LoVo (cell line): Measurements from ENCODE around the gene C2CD5.
"Not testable (repeated sequence)": the region's sequence is repeated elsewhere in the genome, so short reads cannot be mapped to it uniquely, and the experiment has no call there.

Experiments
- DNase-seq: peaks from one replicate; pipeline ENCODE4 v3.0.0-alpha.2; 2016; ENCODE audit warnings: low spot score

C2CD5 gene

DNA sequence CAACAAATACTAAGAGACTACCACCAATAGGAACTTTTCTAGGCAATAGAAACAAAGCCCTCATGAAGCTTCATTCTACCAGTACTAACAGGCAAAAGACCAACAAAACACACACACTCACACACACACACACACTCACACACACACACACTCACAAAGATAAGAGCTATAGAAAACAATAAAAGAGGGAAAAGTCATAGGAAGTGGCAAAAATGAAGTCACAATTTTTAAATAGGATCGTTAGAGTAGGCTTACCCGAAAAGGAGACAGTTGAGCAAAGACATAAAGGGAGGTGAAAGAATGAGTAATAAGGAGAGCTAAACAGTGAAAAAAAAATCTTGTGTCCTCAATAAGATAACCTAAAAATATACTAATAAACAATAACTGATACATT lies 66.5 kb downstream of the C2CD5 start:
- DNase-seq, result no peak

DNA sequence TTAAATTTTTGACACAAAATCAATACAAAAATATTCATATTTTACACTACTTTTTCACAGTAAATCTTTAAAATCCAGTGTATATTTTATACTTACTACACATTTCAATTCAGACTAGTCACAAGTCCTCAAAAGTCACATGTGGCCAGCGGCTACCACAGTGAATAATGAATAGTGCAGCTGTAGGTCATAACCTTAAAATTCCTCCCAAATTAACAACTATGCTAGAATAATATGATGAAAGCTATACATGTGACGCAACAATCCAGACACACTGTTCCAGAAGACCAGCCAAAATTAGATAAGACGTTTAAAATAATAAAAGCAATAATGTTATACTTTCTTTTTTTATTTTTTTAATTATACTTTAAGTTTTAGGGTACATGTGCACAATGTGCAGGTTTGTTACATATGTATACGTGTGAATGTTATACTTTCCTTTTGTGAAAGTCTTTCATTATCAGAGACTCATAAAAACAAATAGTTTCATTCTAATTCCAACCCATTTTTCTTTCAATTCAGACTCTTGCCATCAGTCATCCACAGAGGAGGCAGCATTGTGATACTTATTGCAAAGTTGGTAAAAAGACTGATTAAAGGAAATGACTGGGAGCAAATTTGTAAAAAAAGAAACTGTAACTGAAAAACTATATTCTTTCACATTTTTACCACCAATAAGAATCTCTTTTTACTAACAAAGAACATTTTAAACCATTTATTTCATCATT lies 67.0 kb downstream of the C2CD5 start:
- no peak for DNase-seq

DNA sequence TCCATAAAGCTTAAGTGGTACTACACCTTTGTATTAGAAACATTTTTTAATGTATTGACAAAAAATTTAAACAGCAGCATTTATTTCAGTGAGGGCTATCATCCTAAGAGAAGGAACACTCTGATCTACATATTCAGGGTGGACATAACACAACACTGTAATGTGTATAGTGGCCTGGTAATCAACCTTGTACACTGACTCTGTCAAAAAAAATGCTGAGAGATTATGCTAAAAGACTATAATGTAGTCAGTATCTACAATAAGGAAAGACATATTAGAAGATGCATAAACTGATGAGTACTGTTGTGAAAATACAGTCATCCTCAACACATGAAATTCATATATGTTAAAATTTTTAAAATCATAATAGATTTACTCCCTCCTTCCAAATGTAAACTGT lies 68.2 kb downstream of the C2CD5 start:
- DNase-seq, result no peak

- DNase-seq, result no peak
Measured at GRCh38 chr12:22474970-22475720, 69.2 kb downstream of the C2CD5 start.

- no peak for DNase-seq
Measured at GRCh38 chr12:22473212-22473611, 71.1 kb downstream of the C2CD5 start.

- DNase-seq, result no peak
Measured at GRCh38 chr12:22467190-22467589, 77.2 kb downstream of the C2CD5 start.

DNA sequence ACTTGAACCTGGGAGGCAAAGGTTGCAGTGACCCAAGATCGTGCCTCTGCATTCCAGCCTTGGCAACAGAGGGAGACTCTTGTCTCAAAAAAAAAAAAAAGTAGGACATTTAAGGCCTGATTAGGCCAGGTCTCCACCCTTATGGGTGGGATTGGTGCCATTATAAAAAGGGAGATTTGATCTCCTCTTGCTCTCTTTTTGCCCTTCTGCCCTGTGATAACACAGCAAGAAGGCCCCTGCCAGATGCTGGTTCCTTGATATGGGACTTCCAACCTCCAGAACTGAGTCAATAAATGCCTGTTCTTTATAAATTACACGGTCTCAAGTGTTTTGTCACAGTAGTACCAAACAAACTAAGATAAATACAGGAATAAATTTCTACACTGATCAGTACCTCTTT lies 81.0 kb downstream of the C2CD5 start:
- no peak for DNase-seq

GRCh38 chr12:22461786-22462185 lies 82.6 kb downstream of the C2CD5 start:
- no peak for DNase-seq

DNA sequence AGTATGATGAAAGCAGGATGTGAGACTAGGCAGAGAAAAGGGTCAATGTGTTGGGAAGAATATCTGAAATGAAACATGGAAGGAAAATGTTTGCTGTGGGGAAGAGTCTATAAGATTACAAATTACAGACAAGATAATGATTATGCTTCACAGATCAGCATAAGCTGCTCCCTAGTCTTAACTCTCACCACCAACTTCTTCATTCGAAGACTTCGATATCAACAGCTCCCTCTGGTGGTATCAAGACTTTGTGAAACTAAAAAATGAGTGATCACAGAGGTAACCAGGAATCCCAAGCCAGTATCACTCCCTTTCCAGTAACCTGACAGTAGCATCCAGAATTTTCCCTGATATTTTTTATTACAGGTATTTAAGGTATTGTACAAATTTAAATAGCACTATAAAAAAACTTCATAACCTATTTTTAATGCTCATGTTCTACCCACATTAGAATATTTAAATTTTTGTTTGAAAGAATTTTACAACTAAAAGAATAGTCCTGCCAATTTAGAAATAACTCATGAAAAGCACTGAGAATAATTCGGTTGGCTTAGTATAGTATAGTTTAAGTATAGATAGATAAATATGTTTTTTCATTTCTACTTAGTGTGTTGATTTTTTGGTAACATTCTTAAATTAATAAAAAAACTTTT lies 84.4 kb downstream of the C2CD5 start:
- DNase-seq, result peak; percentile 60

- no peak for DNase-seq
Measured at GRCh38 chr12:22458298-22458937, 85.9 kb downstream of the C2CD5 start.

DNA sequence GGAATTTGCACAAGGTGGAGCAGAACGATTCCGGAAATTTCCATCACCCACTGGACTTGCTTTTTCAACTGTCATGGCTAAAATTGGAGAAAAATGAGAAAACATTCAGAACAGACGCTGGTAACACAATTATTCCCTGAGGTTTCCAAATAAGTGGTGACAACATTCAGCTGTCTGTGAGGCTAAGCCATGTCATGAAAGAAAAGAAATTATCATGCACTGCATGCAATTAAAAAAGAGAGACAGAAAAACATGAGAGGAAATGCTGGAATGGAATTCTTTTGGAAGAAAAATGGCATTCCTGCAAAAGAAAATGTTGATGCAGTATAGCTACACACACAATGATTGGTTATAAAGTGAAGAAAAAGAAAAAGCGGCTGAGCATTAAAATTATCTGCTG lies 87.3 kb downstream of the C2CD5 start:
- no peak for DNase-seq

DNA sequence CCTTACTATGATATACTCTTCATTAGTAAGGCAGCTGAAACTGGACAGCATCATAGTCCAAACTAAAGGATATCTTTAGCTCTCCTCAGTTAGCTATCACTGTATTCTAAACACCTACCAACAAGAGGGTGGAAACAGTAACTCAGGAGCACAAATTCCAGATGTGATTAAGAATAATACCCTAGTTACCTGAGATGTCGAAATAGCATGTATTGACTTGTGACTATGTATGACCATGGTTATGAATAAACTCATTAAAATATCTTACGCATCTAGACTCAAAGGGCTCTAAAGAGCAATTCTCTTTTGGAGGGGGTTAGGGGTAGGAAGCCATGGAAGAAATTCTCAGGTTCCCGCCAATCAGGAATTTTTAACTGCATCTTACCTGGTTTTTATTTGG lies 90.8 kb downstream of the C2CD5 start:
- DNase-seq, result no peak

DNA sequence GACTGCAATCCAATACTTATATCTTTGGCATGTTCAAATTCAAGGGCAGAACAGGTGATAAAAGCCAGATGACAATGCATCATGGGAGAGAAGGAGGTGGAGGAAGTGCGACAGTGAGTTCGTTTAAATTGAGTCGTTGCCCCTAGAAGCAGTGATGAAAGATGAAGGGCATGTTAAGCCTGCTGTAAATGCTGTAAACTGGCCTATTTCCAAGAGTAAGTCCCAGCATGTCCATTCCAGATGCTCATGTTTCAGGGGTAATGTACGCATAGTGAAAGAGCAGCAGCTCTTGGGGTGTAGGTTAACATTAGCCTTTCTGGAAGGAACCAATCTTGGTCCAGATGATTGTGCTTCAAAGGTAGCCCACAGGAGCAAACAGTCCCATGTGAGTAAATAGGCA lies 97.1 kb downstream of the C2CD5 start:
- DNase-seq, result no peak

DNA sequence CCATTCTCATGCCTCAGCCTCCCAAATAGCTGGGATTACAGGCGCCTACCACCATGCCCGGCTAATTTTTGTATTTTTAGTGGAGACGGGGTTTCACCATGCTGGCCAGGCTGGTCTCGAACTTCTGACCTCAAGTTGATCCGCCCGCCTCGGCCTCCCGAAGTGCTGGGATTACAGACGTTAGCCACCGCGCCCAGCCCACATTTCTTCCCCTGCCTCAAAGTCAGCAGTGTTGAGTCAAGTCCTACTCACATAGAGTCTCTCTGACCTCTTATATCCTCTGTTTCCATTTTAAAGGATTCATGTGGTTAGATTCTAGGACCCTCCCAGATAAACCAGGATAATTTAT lies 100.1 kb downstream of the C2CD5 start:
- not testable (repeated sequence) for DNase-seq

DNA sequence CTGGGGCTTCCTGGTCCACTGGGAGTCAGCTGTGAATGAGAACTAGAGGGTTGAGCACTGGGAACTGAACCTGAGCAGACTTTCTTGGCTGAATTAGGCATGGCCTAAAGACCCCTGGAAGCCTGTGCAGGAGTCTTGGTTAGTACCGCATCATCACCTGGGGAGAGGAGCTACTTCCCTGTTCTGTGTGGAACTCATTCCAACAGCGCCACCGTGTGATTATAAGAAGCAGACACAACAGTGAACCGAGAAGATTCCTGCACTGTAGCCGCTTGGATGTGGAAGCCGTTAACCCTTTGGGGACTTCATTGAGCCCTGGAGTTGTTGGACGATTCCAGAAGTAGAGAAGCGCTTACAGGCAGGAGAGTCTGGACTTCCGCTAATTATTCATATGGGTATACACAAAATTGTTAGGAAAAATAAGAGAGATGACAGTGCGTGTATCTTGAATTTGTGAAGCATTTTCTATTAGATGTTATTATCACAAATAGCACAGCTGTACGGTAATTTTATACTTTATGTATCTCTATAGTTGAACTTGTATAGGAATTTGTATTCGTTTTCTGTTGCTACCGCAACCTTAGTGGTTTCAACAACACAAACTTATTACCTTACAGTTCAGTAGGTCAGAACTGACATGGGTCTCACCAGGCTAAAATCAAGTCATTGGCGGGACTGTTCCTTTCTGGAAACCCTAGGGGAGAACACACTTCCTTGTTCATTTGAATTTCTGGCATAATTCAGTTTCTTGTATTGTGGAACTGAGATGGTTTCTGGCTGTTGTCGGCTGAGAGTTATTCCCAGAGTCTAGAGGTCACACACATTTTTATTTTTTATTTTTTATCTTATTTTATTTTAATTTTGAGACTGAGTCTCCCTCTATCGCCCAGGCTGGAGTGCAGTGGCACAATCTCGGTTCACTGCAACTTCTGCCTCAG lies 100.7 kb downstream of the C2CD5 start:
- DNase-seq, result peak; percentile 87

GRCh38 chr12:22437031-22437806 lies 107.1 kb downstream of the C2CD5 start:
- peak; percentile 67 for DNase-seq

DNA sequence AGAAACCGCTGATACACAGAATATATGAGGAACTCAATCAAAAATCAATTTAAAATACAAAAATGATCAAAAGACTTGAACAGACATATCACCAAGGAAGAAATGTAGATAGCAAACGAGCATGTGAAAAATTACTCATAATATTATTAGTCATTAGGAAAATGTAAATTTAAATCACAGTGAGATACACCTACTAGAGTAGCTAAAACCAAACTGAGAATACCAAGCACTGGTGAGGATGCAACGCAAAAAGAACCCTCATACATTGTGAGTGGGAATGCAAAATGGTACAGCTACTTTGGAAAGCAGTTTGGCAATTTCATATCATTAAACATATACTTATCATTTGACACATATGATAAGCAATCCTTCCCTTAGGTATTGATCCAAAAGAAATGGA lies 108.8 kb downstream of the C2CD5 start:
- DNase-seq, result no peak

DNA sequence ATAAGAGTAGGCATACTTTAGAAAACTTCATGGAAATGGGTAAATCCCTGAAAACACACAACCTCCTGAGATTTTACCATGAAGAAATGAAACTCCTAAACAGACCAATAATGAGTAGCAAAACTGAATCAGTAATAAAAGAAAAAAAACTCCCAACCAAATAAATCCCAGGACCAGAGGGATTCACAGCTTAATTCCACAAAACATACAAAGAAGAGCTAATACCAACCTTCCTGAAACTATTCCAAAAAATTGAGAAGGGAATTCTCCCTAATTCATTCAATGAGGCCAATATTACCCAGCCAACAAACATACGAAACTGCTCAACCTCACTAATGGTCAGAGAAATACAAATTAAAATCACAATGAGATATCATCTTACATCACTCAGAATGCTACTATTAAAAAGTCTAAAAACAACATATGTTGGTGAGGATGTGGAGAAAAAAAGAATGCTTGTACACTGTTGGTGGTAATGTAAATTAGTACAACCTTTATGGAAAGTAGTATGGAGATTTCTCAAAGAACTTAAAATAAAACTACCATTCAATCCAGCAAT lies 112.6 kb downstream of the C2CD5 start:
- DNase-seq, result no peak

DNA sequence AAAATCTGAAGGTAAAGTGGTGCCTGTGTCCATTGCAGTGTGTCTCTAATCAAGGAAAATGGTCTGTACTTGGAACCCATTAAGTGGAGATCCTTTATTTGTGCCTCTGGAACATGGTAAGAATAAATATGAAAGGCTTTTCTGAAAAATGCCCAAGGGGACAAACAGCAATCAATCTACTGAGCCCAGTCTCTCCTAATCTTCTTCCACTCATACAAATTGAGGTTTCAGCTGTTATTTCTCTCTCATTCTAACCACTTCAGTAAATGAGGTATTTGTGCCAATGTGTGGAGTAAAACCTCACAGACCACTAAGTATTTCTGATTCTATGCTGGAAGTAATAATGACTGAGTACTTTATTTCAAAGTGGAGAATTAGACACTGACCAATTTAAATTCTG lies 127.5 kb downstream of the C2CD5 start:
- DNase-seq, result no peak
